HepG2 (cell line): ENCODE results near the gene KCNMA1. TPM values are rescaled to one million over a fixed set of nuclear protein-coding genes. Genes with fewer than 3 reads are reported as not detected.

Experiments
- ATAC-seq: fragments of 200-7000 bp; cut with Tn5 transposase; 3 replicates; pipeline ENCODE4 v1.9.1; 2020; ENCODE audit warnings: mild to moderate bottlenecking, moderate library complexity
- BruUV-seq: library from RNA; stranded (reverse); fragments of 400-500 nt; replicated peaks from 2 replicates; lab custom pipeline; 2021; lab: Mats Ljungman, UMichigan
- CTCF ChIA-PET: fragments of 300-600 bp; formaldehyde crosslinking; extraction: SDS; loops from one replicate; lab custom pipeline; 2021; ENCODE audit warnings: low total read pairs, inconsistent platforms, low intra/inter-chr PET ratio; lab: Yijun Ruan, JAX
- POLR2A ChIA-PET: fragments of 350-600 bp; sonication (Branson Sonifier 250); formaldehyde crosslinking; loops from one replicate; lab custom pipeline; 2020; ENCODE audit warnings: antibody characterized with exemption, inconsistent platforms; lab: Yijun Ruan, JAX
- DNase-seq: peaks from one replicate; pipeline ENCODE4 v3.0.0-alpha.2; 2015; ENCODE audit warnings: low spot score
- FAIRE-seq: peaks from 3 replicates; lab custom pipeline; 2011; peaks lifted over from hg19 to GRCh38; lab: Jason Lieb, UNC
- H2AFZ ChIP-seq: one replicate; pipeline ENCODE4 v1.6.1; 2011; ENCODE audit warnings: low read length, inconsistent platforms
- H3K27ac ChIP-seq: fragments of 300-600 bp; 3 replicates; pipeline ENCODE4 v1.8.0; 2011; ENCODE audit warnings: mixed run types, mild to moderate bottlenecking, mixed read lengths, low read length, inconsistent platforms; ENCODE audit not compliant: insufficient read depth; ENCODE audit errors: extremely low read length
- H3K27me3 ChIP-seq, 2 experiments: fragments of 200-600 bp in 1 of 2; 2 replicates in 1 of 2; 3 replicates in 1 of 2; pipeline versions ENCODE4 v1.6.0 to v1.8.0; 2011; ENCODE audit warnings: low read length in 2 of 2, mild to moderate bottlenecking in 2 of 2, moderate library complexity in 2 of 2, inconsistent platforms in 1 of 2; ENCODE audit not compliant: insufficient read depth in 2 of 2, control insufficient read depth in 1 of 2
- H3K36me3 ChIP-seq, 2 experiments: fragments of 200-600 bp in 1 of 2; replicated peaks in 1 of 2; 2 replicates in 1 of 2; 3 replicates in 1 of 2; pipeline versions ENCODE4 v1.5.1 to v1.8.0; 2011; ENCODE audit warnings: low read length in 2 of 2, inconsistent platforms in 1 of 2; ENCODE audit not compliant: insufficient read depth in 2 of 2, control insufficient read depth in 1 of 2
- H3K4me1 ChIP-seq: 2 replicates; pipeline ENCODE4 v1.5.1; 2012; ENCODE audit warnings: low read length, inconsistent platforms; ENCODE audit not compliant: insufficient read depth
- H3K4me2 ChIP-seq: 2 replicates; pipeline ENCODE4 v1.6.0; 2011; ENCODE audit warnings: low read depth, low read length, inconsistent platforms
- H3K4me3 ChIP-seq, 3 experiments: fragments of 200-600 bp in 1 of 3; sonication (generic), shearing (Covaris generic) in 1 of 3; replicated peaks in 1 of 3; 2 replicates each; pipeline ENCODE4 v1.5.1; 2011 to 2016; ENCODE audit warnings: low read length in 3 of 3, inconsistent platforms in 2 of 3, low read depth in 2 of 3, mild to moderate bottlenecking in 2 of 3, control low read depth in 1 of 3, mixed read lengths in 1 of 3; ENCODE audit not compliant: insufficient read depth in 1 of 3
- H3K79me2 ChIP-seq: one replicate; pipeline ENCODE4 v1.6.1; 2011; ENCODE audit warnings: low read length, inconsistent platforms; ENCODE audit not compliant: insufficient read depth
- H3K9ac ChIP-seq: 2 replicates; pipeline ENCODE4 v1.6.0; 2011; ENCODE audit warnings: mild to moderate bottlenecking, low read depth, low read length, inconsistent platforms; ENCODE audit not compliant: insufficient read depth
- H3K9me3 ChIP-seq: 2 replicates; pipeline ENCODE4 v1.5.1; 2012; ENCODE audit warnings: mild to moderate bottlenecking, low read length
- H4K20me1 ChIP-seq: 2 replicates; pipeline ENCODE4 v1.6.0; 2011; ENCODE audit warnings: inconsistent platforms, mild to moderate bottlenecking, low read length, moderate library complexity; ENCODE audit not compliant: insufficient read depth
- CEBPB ChIP-seq: IDR thresholded peaks from 2 replicates; pipeline ENCODE4 v1.6.1; 2011; ENCODE audit warnings: low read depth, low read length, improper control_type of control experiment, borderline replicate concordance
- GZF1 ChIP-seq: sonication (generic); formaldehyde crosslinking; IDR thresholded peaks from 2 replicates; pipeline ENCODE4 v1.5.1; 2020; ENCODE audit warnings: mild to moderate bottlenecking, missing genetic modification reagents
- SMYD3 ChIP-seq: sonication (generic); formaldehyde crosslinking; IDR thresholded peaks from 2 replicates; pipeline ENCODE4 v1.8.1; 2023; ENCODE audit warnings: mild to moderate bottlenecking, missing genetic modification reagents
- ZMYM4 ChIP-seq: sonication (generic); formaldehyde crosslinking; IDR thresholded peaks from 2 replicates; pipeline ENCODE4 v1.8.1; 2023; ENCODE audit warnings: mild to moderate bottlenecking, missing genetic modification reagents
- ZNF703 ChIP-seq: sonication (generic); formaldehyde crosslinking; IDR thresholded peaks from 2 replicates; pipeline ENCODE4 v1.5.1; 2020; ENCODE audit warnings: missing genetic modification reagents, mild to moderate bottlenecking, moderate library complexity, borderline replicate concordance
- WGBS: methylation state at CpG from one replicate; pipeline ENCODE4 v1.1.6; 2017; ENCODE audit warnings: low lambda C conversion rate; 5-methylcytosine and 5-hydroxymethylcytosine counted together
- in situ Hi-C: cut with HindIII; loops from 2 replicates; pipeline ENCODE4 v1.10.0; 2017; ENCODE audit warnings: low pct_unique_long_range_greater_than_20kb; ENCODE audit not compliant: extremely low pct_ligation_motif_present
- intact Hi-C: fragments of 100-400 bp; cut with micrococcal nuclease; formaldehyde crosslinking; loops from one replicate; pipeline ENCODE4 v1.10.0; 2022; ENCODE audit not compliant: unreplicated experiment
- polyA plus RNA-seq, 8 experiments: library from polyadenylated mRNA; depleted of rRNA in 3 of 8; stranded (reverse) in 7 of 8; unstranded in 1 of 8; fragments of >200 nt; fragmentation: Illumina TruSeq in 4 of 8; extraction: Trizol in 4 of 8; gene quantifications; 2 replicates each; pipeline versions ENCODE4 v1.2.1 to v1.2.3, GENCODE V29; 2011 to 2016; ENCODE audit warnings: low read depth in 4 of 8, missing spikeins in 1 of 8, mixed read lengths in 1 of 8; ENCODE audit not compliant: insufficient read depth in 1 of 8
- total RNA-seq, 5 experiments: library from RNA; depleted of rRNA; stranded (reverse); fragments of >200 nt; fragmentation: Illumina TruSeq; extraction: Trizol; gene quantifications; 2 replicates each; pipeline ENCODE4 v1.2.3, GENCODE V29; 2016; ENCODE audit warnings: low read depth in 1 of 5

KCNMA1 gene
- total and polyA plus RNA-seq, 2 of the 13 experiments (the other 11 are each of a cell fraction or from before 2014, with no cell fraction given): 0.02 TPM; not detected in 1

GRCh38 chr10:77348082-77348481 is 289.5 kb downstream of the KCNMA1 start:
- Histone ChIP-seq H3K4me1 (no peaks in the 10 kb centered on the region), H3K79me2 (no peaks in the 10 kb centered on the region), H3K9me3 (no peaks in the 10 kb centered on the region), H3K36me3 (no peaks in the 10 kb centered on the region), H3K9ac (no peak overlapping the region), H3K4me2 (no peak overlapping the region), H3K27ac (no peak overlapping the region), H4K20me1 (no peaks in the 10 kb centered on the region), H2AFZ (no peak overlapping the region), H3K27me3 (no peaks in the 10 kb centered on the region), H3K4me3 (no peak overlapping the region)
- FAIRE-seq (no peak), ATAC-seq (no peak), DNase-seq (no peak)
- ChIA-PET POLR2A (no interaction called here), CTCF (no interaction called here)
- WGBS: 32% methylated on average over 6 of the region's 6 CpGs
- TF ChIP-seq ZNF703 (no peak), CEBPB (no peak)
- BruUV-seq: no TSS peak
- intact Hi-C loops (no loop called here), in situ Hi-C loops (no loop called here)

GRCh38 chr10:77347052-77347451 is 290.6 kb downstream of the KCNMA1 start:
- intact Hi-C loops: no loop called here
- CTCF ChIA-PET: no interaction called here

More at GRCh38 chr10:77347052-77347451, 290.6 kb downstream of the KCNMA1 start:
- POLR2A ChIA-PET: no interaction called here
- no peaks in the 10 kb centered on the region for H3K36me3 ChIP-seq
- no TSS peak for BruUV-seq
- H3K27ac ChIP-seq: no peak overlapping the region
- H2AFZ ChIP-seq: no peak overlapping the region
- WGBS: 0% methylated on average over 2 of the region's 2 CpGs
- TF ChIP-seq SMYD3 (CRISPR knock-in tag): no peak
- no peak for TF ChIP-seq GZF1 (CRISPR knock-in tag)
- no peak for TF ChIP-seq ZMYM4 (CRISPR knock-in tag)
- TF ChIP-seq, all 625 proteins: peak for 0
- FAIRE-seq: no peak
- in situ Hi-C loops: no loop called here
- Histone ChIP-seq H3K4me2 (no peak overlapping the region), H3K9me3 (no peaks in the 10 kb centered on the region), H3K9ac (no peak overlapping the region), H4K20me1 (no peaks in the 10 kb centered on the region), H3K4me1 (no peaks in the 10 kb centered on the region), H3K27me3 (no peaks in the 10 kb centered on the region; a peak in 1 of 5 replicates), H3K4me3 (no peak overlapping the region), H3K79me2 (no peaks in the 10 kb centered on the region)
- DNase-seq: no peak
- no peak for ATAC-seq
